Coronary artery (tissue), 2 donors: ENCODE data around the gene CXXC5.

Experiments
- DNase-seq: peaks from one replicate; pipeline ENCODE4 v3.0.0-alpha.2; 2017; ENCODE audit warnings: low spot score
- H3K27ac ChIP-seq, 2 donors: fragments of 200-600 bp; sonication (generic); one replicate each; pipeline ENCODE4 v1.5.1; 2016 to 2019
- H3K4me3 ChIP-seq: fragments of 200-600 bp; sonication (generic); 2 replicates; pipeline ENCODE4 v1.5.1; 2016; ENCODE audit warnings: mild to moderate bottlenecking, moderate library complexity
- CTCF ChIP-seq: fragments of 200-600 bp; sonication (generic); IDR thresholded peaks from one replicate; pipeline ENCODE4 v1.5.1; 2019; ENCODE audit warnings: antibody characterized with exemption

Gene CXXC5

GRCh38 chr5:139642891-139643871, 5.0 kb upstream of the CXXC5 start:
- no peak for DNase-seq

GRCh38 chr5:139644001-139644456, 4.1 kb upstream of the CXXC5 start:
- H3K4me3 ChIP-seq, result no peak overlapping the region
- H3K27ac ChIP-seq, result no peak overlapping the region
- no peak for TF ChIP-seq CTCF
- no peak for DNase-seq

More at GRCh38 chr5:139642891-139643871, 5.0 kb upstream of the CXXC5 start:
- no peak for TF ChIP-seq CTCF
- no peak overlapping the region for H3K4me3 ChIP-seq
- H3K27ac ChIP-seq, result peak overlapping the region in 1 of 2 donors; percentile 33

- H3K27ac ChIP-seq, result no peak overlapping the region
- H3K4me3 ChIP-seq, result no peak overlapping the region
- TF ChIP-seq CTCF, result no peak
- DNase-seq, result no peak
Measured at GRCh38 chr5:139644646-139645429, 3.3 kb upstream of the CXXC5 start.

- no peak overlapping the region for H3K27ac ChIP-seq
- no peak overlapping the region for H3K4me3 ChIP-seq
- DNase-seq, result no peak
- TF ChIP-seq CTCF, result no peak
Measured at GRCh38 chr5:139645430-139645871, 2.7 kb upstream of the CXXC5 start.

GRCh38 chr5:139646111-139646510, 2.0 kb upstream of the CXXC5 start:
- Histone ChIP-seq H3K4me3 (no peak overlapping the region), H3K27ac (no peak overlapping the region)
- no peak for TF ChIP-seq CTCF
- no peak for DNase-seq

- H3K27ac ChIP-seq, result no peak overlapping the region
- DNase-seq, result peak; percentile 74
- peak overlapping the region; percentile 97 for H3K4me3 ChIP-seq
- TF ChIP-seq CTCF, result no peak
Measured at GRCh38 chr5:139646912-139647505, 1.1 kb upstream of the CXXC5 start.
